WTC11 (cell line): ENCODE results near the gene CDK6. TPM values are rescaled to one million over a fixed set of nuclear protein-coding genes. Genes with fewer than 3 reads are reported as not detected.

Source experiments
- ATAC-seq: fragments of 200-7000 bp; cut with Tn5 transposase; 2 replicates; pipeline ENCODE4 v1.10.0; 2021; ENCODE audit warnings: mild to moderate bottlenecking, moderate library complexity
- CTCF ChIA-PET: fragments of 300-600 bp; sonication (Branson Sonifier 250); formaldehyde crosslinking; loops from one replicate; lab custom pipeline; 2021; ENCODE audit warnings: antibody characterized with exemption; lab: Charles Lee
- POLR2A ChIA-PET: fragments of 350-600 bp; sonication (Branson Sonifier 250); formaldehyde crosslinking; loops from one replicate; lab custom pipeline; 2021; ENCODE audit warnings: antibody characterized with exemption; lab: Charles Lee
- DNase-seq: peaks from one replicate; pipeline ENCODE4 v3.0.0; 2021; ENCODE audit warnings: low spot score
- H3K27ac Mint-ChIP-seq: 2 replicates; pipeline ENCODE4 v1.8.0; 2021; ENCODE audit warnings: mixed read lengths
- H3K27me3 Mint-ChIP-seq: 2 replicates; pipeline ENCODE4 v1.8.0; 2021; ENCODE audit warnings: low read depth, mild to moderate bottlenecking, moderate library complexity, mixed read lengths
- H3K36me3 Mint-ChIP-seq: 2 replicates; pipeline ENCODE4 v1.8.0; 2021; ENCODE audit warnings: mixed read lengths
- H3K4me1 Mint-ChIP-seq: 2 replicates; pipeline ENCODE4 v1.8.0; 2022; ENCODE audit warnings: mixed read lengths
- H3K4me3 Mint-ChIP-seq: 2 replicates; pipeline ENCODE4 v1.8.0; 2021; ENCODE audit warnings: mild to moderate bottlenecking, moderate library complexity, mixed read lengths
- H3K9me3 Mint-ChIP-seq: 2 replicates; pipeline ENCODE4 v1.8.0; 2021; ENCODE audit warnings: mixed read lengths
- AFF4 ChIP-seq: sonication (generic); formaldehyde crosslinking; IDR thresholded peaks from 2 replicates; pipeline ENCODE4 v1.8.1; 2023; ENCODE audit warnings: mild to moderate bottlenecking, missing genetic modification reagents, borderline replicate concordance
- CREB1 ChIP-seq: sonication (generic); formaldehyde crosslinking; IDR thresholded peaks from 2 replicates; pipeline ENCODE4 v1.8.0; 2023; ENCODE audit warnings: mild to moderate bottlenecking, missing genetic modification reagents
- FOXK1 ChIP-seq: sonication (generic); formaldehyde crosslinking; IDR thresholded peaks from 2 replicates; pipeline ENCODE4 v1.8.0; 2022; ENCODE audit warnings: mild to moderate bottlenecking, moderate library complexity, missing genetic modification reagents
- FOXP4 ChIP-seq: sonication (generic); formaldehyde crosslinking; IDR thresholded peaks from 2 replicates; pipeline ENCODE4 v1.8.0; 2022; ENCODE audit warnings: mild to moderate bottlenecking, missing genetic modification reagents
- NR3C1 ChIP-seq: sonication (generic); formaldehyde crosslinking; conservative IDR thresholded peaks from 2 replicates; pipeline ENCODE4 v1.8.1; 2023; ENCODE audit warnings: low read depth, mild to moderate bottlenecking, missing genetic modification reagents
- SP1 ChIP-seq: sonication (generic); formaldehyde crosslinking; conservative IDR thresholded peaks from 2 replicates; pipeline ENCODE4 v1.8.1; 2022; ENCODE audit warnings: missing genetic modification reagents
- TCF7 ChIP-seq: sonication (generic); formaldehyde crosslinking; IDR thresholded peaks from 2 replicates; pipeline ENCODE4 v1.8.0; 2022; ENCODE audit warnings: mild to moderate bottlenecking, low read depth, missing genetic modification reagents, moderate library complexity
- TP53 ChIP-seq: sonication (generic); formaldehyde crosslinking; IDR thresholded peaks from 2 replicates; pipeline ENCODE4 v1.8.1; 2023; ENCODE audit warnings: mild to moderate bottlenecking, missing genetic modification reagents
- total RNA-seq: library from RNA; stranded (reverse); gene quantifications from 3 replicates; pipeline ENCODE4 v1.2.3, GENCODE V29; 2021
- TF ChIP-seq, protein P1 (sequence below): sonication (generic); formaldehyde crosslinking; IDR thresholded peaks from 2 replicates; pipeline ENCODE4 v1.8.1; 2022; ENCODE audit warnings: missing genetic modification reagents, borderline replicate concordance
- TF ChIP-seq, protein P2 (sequence below): sonication (generic); formaldehyde crosslinking; IDR thresholded peaks from 2 replicates; pipeline ENCODE4 v1.8.1; 2022; ENCODE audit warnings: mild to moderate bottlenecking, moderate library complexity, missing genetic modification reagents
- TF ChIP-seq, protein P3 (sequence below): fragments of 250-450 bp; sonication (Bioruptor Pico); IDR thresholded peaks from 2 replicates; pipeline ENCODE4 v1.9.0; 2021; ENCODE audit warnings: mild to moderate bottlenecking, borderline replicate concordance
- TF ChIP-seq, protein P4 (sequence below): sonication (generic); formaldehyde crosslinking; IDR thresholded peaks from 2 replicates; pipeline ENCODE4 v1.8.0; 2022; ENCODE audit warnings: mild to moderate bottlenecking, missing genetic modification reagents

Gene CDK6
- total RNA-seq, 1 experiment from 2014 or later = 47.2 TPM

GRCh38 chr7:92708111-92709042 is 128.0 kb downstream of the CDK6 start:
- Mint-ChIP-seq H3K36me3 (peaks cover 11% of the 10 kb centered on the region), H3K4me1 (peaks cover 8% of the 10 kb centered on the region), H3K4me3 (no peak overlapping the region), H3K27ac (0 out of 2 replicates have a peak overlapping the region, but pooled peaks have one; percentile 37), H3K9me3 (peaks cover 11% of the 10 kb centered on the region), H3K27me3 (no peaks in the 10 kb centered on the region)
- TF ChIP-seq NR3C1 (CRISPR knock-in tag) (no peak), SP1 (CRISPR knock-in tag) (no peak), CREB1 (no peak), FOXP4 (CRISPR knock-in tag) (no peak), FOXK1 (CRISPR knock-in tag) (no peak), TCF7 (no peak), AFF4 (CRISPR knock-in tag) (no peak), TP53 (CRISPR knock-in tag) (no peak)
- TF ChIP-seq, protein P1, sequence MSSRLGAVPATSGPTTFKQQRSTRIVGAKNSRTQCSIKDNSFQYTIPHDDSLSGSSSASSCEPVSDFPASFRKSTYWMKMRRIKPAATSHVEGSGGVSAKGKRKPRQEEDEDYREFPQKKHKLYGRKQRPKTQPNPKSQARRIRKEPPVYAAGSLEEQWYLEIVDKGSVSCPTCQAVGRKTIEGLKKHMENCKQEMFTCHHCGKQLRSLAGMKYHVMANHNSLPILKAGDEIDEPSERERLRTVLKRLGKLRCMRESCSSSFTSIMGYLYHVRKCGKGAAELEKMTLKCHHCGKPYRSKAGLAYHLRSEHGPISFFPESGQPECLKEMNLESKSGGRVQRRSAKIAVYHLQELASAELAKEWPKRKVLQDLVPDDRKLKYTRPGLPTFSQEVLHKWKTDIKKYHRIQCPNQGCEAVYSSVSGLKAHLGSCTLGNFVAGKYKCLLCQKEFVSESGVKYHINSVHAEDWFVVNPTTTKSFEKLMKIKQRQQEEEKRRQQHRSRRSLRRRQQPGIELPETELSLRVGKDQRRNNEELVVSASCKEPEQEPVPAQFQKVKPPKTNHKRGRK (CRISPR knock-in tag) = no peak
- TF ChIP-seq, protein P2, sequence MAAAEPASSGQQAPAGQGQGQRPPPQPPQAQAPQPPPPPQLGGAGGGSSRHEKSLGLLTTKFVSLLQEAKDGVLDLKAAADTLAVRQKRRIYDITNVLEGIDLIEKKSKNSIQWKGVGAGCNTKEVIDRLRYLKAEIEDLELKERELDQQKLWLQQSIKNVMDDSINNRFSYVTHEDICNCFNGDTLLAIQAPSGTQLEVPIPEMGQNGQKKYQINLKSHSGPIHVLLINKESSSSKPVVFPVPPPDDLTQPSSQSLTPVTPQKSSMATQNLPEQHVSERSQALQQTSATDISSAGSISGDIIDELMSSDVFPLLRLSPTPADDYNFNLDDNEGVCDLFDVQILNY (CRISPR knock-in tag) = no peak
- TF ChIP-seq, protein P3, sequence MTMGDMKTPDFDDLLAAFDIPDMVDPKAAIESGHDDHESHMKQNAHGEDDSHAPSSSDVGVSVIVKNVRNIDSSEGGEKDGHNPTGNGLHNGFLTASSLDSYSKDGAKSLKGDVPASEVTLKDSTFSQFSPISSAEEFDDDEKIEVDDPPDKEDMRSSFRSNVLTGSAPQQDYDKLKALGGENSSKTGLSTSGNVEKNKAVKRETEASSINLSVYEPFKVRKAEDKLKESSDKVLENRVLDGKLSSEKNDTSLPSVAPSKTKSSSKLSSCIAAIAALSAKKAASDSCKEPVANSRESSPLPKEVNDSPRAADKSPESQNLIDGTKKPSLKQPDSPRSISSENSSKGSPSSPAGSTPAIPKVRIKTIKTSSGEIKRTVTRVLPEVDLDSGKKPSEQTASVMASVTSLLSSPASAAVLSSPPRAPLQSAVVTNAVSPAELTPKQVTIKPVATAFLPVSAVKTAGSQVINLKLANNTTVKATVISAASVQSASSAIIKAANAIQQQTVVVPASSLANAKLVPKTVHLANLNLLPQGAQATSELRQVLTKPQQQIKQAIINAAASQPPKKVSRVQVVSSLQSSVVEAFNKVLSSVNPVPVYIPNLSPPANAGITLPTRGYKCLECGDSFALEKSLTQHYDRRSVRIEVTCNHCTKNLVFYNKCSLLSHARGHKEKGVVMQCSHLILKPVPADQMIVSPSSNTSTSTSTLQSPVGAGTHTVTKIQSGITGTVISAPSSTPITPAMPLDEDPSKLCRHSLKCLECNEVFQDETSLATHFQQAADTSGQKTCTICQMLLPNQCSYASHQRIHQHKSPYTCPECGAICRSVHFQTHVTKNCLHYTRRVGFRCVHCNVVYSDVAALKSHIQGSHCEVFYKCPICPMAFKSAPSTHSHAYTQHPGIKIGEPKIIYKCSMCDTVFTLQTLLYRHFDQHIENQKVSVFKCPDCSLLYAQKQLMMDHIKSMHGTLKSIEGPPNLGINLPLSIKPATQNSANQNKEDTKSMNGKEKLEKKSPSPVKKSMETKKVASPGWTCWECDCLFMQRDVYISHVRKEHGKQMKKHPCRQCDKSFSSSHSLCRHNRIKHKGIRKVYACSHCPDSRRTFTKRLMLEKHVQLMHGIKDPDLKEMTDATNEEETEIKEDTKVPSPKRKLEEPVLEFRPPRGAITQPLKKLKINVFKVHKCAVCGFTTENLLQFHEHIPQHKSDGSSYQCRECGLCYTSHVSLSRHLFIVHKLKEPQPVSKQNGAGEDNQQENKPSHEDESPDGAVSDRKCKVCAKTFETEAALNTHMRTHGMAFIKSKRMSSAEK = no peak
- TF ChIP-seq, protein P4, sequence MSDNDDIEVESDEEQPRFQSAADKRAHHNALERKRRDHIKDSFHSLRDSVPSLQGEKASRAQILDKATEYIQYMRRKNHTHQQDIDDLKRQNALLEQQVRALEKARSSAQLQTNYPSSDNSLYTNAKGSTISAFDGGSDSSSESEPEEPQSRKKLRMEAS (CRISPR knock-in tag) = no peak
- DNase-seq = no peak
- ChIA-PET POLR2A (no interaction called here), CTCF (no interaction called here)
- no peak for ATAC-seq
